Gastroesophageal sphincter (tissue), 4 donors: ENCODE results near the gene ISLR. TPM values are rescaled to one million over a fixed set of nuclear protein-coding genes. Genes with fewer than 3 reads are reported as not detected.

Source experiments
- ATAC-seq: fragments of 150-250 bp; one replicate; pipeline ENCODE4 v1.9.1; 2016; ENCODE audit warnings: mild to moderate bottlenecking, moderate library complexity
- H3K27ac ChIP-seq, 4 donors: fragments of 200-600 bp; sonication (generic) in 3 of 4; 1 replicate in 3 of 4; 2 replicates in 1 of 4; pipeline ENCODE4 v1.5.1; 2016 to 2019
- H3K27me3 ChIP-seq: fragments of 200-600 bp; sonication (generic); one replicate; pipeline ENCODE4 v1.5.1; 2019
- H3K36me3 ChIP-seq, 2 donors: fragments of 200-600 bp; sonication (generic); one replicate each; pipeline ENCODE4 v1.5.1; 2019; ENCODE audit warnings: control low read depth in 1 of 2
- H3K4me1 ChIP-seq, 3 donors: fragments of 200-600 bp; sonication (generic); 1 replicate in 2 of 3; 2 replicates in 1 of 3; pipeline ENCODE4 v1.5.1; 2016 to 2019; ENCODE audit warnings: control low read depth in 2 of 3
- H3K4me3 ChIP-seq, 2 donors: fragments of 200-600 bp; sonication (generic); one replicate each; pipeline ENCODE4 v1.5.1; 2019; ENCODE audit warnings: mild to moderate bottlenecking in 1 of 2, moderate library complexity in 1 of 2
- H3K9me3 ChIP-seq, 3 donors: fragments of 200-600 bp; sonication (generic); one replicate each; pipeline ENCODE4 v1.5.1; 2017 to 2019; ENCODE audit warnings: control low read depth in 2 of 3
- EP300 ChIP-seq: sonication (generic); formaldehyde crosslinking; IDR thresholded peaks from one replicate; pipeline ENCODE4 v1.6.1; 2017; ENCODE audit warnings: antibody characterized with exemption, mild to moderate bottlenecking
- POLR2A ChIP-seq, 2 donors: fragments of 450-650 bp; IDR thresholded peaks; one replicate each; pipeline ENCODE4 v1.6.1; 2017; ENCODE audit warnings: antibody characterized with exemption in 2 of 2, mild to moderate bottlenecking in 2 of 2, moderate library complexity in 1 of 2
- POLR2AphosphoS5 ChIP-seq: sonication (generic); formaldehyde crosslinking; IDR thresholded peaks from one replicate; pipeline ENCODE4 v1.6.1; 2017; ENCODE audit warnings: antibody characterized with exemption
- WGBS, 2 donors: methylation state at CpG; one replicate each; pipeline ENCODE4 v1.1.5; 2018; ENCODE audit warnings: low coverage in 1 of 2; 5-methylcytosine and 5-hydroxymethylcytosine counted together
- total RNA-seq, 4 donors: library from RNA; depleted of rRNA; stranded (reverse); fragments of >200 nt; gene quantifications; one replicate each; pipeline ENCODE4 v1.1.0, GENCODE V29; 2016
- TF ChIP-seq, protein P1 (sequence below), 4 experiments: fragments of 200-600 bp in 2 of 4; fragments of 450-650 bp in 2 of 4; sonication (generic) in 1 of 4; IDR thresholded peaks; one replicate each; pipeline ENCODE4 v1.5.1; 2017 to 2019; ENCODE audit warnings: antibody characterized with exemption in 4 of 4, mild to moderate bottlenecking in 2 of 4, moderate library complexity in 2 of 4

The ISLR gene
- total RNA-seq, 4 donors from 2014 or later: 52.6 to 152 (median 89.5) TPM

DNA sequence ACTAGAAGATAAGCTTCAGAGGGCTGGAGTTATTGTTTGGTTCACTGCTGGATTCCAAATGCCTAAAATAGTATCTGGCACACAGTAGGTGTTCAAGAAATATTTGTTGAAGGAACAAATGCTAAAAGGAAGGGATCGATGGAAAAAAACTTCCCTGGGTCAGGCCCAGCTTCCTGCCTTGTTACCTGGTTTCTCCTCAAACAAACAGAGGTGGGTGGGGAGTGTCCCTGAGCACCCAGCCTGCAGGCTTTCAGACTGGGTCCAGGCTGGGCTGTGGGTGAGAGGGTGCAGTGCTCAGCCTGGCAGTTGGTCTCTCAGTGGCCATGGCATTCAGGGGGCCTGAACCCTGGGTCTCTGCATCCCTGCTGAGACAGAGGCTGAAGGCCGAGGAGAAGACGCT is 43.4 kb downstream of the ISLR start:
- H3K9me3 ChIP-seq: no peaks in the 10 kb centered on the region
- WGBS, 2 donors: 50 to 80% methylated on average over 1 of the region's 3 CpGs
- no peak overlapping the region for H3K27ac ChIP-seq
- peaks cover 49% of the 10 kb centered on the region for H3K27me3 ChIP-seq
- H3K4me1 ChIP-seq: no peaks in the 10 kb centered on the region
- no peaks in the 10 kb centered on the region for H3K36me3 ChIP-seq
- TF ChIP-seq, protein P1, sequence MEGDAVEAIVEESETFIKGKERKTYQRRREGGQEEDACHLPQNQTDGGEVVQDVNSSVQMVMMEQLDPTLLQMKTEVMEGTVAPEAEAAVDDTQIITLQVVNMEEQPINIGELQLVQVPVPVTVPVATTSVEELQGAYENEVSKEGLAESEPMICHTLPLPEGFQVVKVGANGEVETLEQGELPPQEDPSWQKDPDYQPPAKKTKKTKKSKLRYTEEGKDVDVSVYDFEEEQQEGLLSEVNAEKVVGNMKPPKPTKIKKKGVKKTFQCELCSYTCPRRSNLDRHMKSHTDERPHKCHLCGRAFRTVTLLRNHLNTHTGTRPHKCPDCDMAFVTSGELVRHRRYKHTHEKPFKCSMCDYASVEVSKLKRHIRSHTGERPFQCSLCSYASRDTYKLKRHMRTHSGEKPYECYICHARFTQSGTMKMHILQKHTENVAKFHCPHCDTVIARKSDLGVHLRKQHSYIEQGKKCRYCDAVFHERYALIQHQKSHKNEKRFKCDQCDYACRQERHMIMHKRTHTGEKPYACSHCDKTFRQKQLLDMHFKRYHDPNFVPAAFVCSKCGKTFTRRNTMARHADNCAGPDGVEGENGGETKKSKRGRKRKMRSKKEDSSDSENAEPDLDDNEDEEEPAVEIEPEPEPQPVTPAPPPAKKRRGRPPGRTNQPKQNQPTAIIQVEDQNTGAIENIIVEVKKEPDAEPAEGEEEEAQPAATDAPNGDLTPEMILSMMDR (IDR thresholded peaks at IDR 0.05): no peak
- TF ChIP-seq EP300 (no peak), POLR2AphosphoS5 (no peak), POLR2A (IDR thresholded peaks at IDR 0.05) (no peak)
- ATAC-seq: no peak
- no peak overlapping the region for H3K4me3 ChIP-seq

DNA sequence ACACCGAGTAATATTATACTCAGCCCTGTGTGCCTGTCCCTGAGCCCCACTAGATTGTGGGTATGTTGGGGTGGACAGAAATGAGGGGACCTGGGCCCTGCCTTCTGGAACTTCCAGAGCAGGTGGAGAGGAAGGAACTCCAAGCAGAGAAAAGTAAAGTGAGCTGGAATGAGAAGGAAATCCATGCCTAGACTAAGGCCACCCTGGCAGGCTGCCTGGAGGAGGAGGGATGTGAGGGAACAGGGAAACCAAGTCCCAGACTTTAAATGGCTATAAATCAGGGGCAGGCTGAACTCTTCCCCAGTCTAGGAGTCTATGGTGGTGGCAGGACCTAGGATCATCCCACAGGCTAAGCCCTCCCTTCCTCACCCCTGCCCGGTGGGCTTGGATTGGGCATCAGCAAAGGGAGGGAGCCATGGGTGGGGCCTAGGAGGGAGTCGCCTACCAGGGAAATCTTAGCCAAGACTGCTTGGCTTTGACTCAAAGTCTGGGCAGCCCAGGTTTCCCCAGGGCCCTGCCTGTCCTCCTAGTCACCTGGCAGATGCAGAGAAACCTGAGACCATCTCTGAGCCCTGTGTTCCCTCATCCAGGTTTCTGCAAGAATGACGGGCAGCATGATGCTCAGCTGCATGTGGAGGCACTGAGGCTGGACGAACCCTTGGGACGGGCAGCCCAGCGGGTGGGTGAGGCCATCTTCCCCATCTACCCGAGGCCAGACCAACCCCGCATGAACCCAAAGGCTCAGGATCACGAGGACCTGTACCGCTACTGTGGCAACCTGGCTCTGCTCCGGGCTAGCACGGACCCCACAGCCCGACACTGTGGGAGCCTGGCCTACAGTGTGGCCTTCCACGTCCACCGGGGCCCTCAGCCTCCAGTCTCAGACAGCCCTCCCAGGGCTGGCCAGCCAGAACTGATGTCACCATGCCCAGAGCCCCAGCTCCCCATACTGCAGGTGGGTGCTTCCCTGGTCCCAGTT is 44.7 kb downstream of the ISLR start:
- ATAC-seq: no peak
- no peaks in the 10 kb centered on the region for H3K9me3 ChIP-seq
- H3K27me3 ChIP-seq: peaks cover 61% of the 10 kb centered on the region
- H3K4me1 ChIP-seq: no peaks in the 10 kb centered on the region
- no peaks in the 10 kb centered on the region for H3K36me3 ChIP-seq
- no peak overlapping the region for H3K27ac ChIP-seq
- no peak overlapping the region for H3K4me3 ChIP-seq
- no peak for TF ChIP-seq EP300
- TF ChIP-seq, protein P1 (IDR thresholded peaks at IDR 0.05): no peak
- TF ChIP-seq POLR2AphosphoS5: no peak
- TF ChIP-seq POLR2A (IDR thresholded peaks at IDR 0.05): no peak
- WGBS, 2 donors: 95 to 100% methylated on average over 2 to 3 of the region's 16 CpGs

DNA sequence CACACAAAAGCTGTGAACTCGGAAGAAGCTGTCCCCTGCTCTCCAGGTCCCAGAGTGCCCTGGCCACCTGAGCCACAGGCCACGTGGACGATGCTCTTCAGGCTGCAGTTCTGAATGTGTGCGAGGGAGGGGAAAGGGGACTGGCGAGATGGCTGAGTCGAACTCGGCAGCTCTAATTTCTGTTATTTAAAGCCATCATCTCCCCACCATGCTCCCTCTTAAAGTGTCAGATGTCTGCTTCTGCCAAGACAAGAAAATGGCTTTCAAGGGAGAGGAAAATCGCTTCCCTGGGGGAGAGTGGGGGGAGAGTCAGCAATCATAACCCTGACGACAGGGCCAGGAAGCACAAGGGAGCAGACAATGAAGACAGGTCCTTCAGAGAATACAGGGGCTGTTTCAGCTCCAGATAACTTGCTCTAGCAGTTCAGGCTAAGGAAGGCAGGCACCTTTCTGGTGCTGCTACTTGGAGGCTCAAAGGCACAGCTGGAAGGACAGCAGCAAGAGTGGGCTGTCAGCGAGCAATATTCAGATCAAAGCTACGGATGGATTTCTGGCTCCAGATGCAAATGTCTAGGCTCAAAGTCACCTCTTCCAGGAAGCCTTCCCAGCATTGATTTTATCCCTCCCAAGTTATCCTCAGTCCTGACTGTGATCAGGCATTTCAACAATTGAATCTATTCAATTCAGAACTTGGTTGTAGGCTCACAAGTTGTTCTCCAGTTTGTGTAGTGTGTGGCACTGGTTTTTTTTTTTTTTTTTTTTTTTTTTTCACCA is 47.2 kb downstream of the ISLR start:
- WGBS, 2 donors: 53 to 67% methylated on average over 3 to 9 of the region's 11 CpGs
- H3K4me1 ChIP-seq: no peaks in the 10 kb centered on the region
- H3K27ac ChIP-seq: no peak overlapping the region
- H3K36me3 ChIP-seq: no peaks in the 10 kb centered on the region
- no peak for ATAC-seq
- H3K9me3 ChIP-seq: no peaks in the 10 kb centered on the region
- TF ChIP-seq POLR2AphosphoS5 (no peak), POLR2A (IDR thresholded peaks at IDR 0.05) (no peak), EP300 (no peak)
- TF ChIP-seq, protein P1 (IDR thresholded peaks at IDR 0.05): no peak
- peaks cover 69% of the 10 kb centered on the region for H3K27me3 ChIP-seq
- H3K4me3 ChIP-seq: no peak overlapping the region

DNA sequence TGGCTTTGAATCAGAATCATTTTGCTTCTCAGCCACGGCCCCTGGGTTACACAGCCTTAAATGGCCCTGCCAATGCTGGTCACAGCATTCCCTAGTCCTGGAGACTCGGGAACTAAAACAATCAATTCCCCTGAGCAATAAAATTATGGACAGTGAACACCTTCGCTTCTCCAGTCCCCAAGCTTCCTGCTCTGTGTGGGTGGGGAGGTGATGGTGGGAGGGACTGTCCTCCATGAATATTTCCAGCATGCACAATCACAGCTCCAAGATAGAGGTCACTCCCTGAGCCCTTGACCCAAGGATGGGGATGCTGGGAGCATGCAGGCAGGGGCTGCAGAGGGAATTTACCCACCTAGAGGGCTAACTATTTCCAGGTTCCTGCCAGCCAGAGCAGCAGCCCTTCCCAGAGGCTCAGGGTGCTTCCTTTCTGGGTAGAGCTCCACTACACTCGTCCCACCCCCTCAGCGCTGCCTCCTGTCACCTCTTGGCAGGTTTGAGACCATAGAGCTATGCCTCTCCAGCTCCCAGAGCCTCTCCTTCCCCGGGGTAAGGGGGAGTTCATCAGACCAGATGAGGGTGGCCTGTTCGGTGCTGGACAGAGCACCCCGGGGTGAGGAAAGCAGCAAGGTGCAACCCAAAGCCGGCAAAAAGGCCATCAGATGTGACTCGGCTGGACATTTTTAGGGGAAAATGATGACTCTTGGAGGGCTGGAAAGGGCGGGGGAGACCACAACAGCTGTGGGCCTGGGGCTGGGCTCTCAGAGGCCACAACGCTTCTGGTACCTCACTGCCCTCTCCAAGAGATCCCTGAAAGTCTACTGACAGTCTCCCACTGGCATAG is 48.1 kb downstream of the ISLR start:
- Histone ChIP-seq H3K36me3 (no peaks in the 10 kb centered on the region), H3K9me3 (no peaks in the 10 kb centered on the region), H3K27me3 (peaks cover 70% of the 10 kb centered on the region), H3K4me3 (no peak overlapping the region), H3K4me1 (no peaks in the 10 kb centered on the region), H3K27ac (no peak overlapping the region)
- no peak for TF ChIP-seq POLR2A (IDR thresholded peaks at IDR 0.05)
- TF ChIP-seq POLR2AphosphoS5: no peak
- TF ChIP-seq EP300: no peak
- TF ChIP-seq, protein P1 (IDR thresholded peaks at IDR 0.05): no peak
- 14 to 50% methylated on average over 2 to 3 of the region's 12 CpGs for WGBS, 2 donors
- no peak for ATAC-seq
